ENCODE data around the gene LAMP5.

GRCh38 chr20:9490161-9490560, 24.2 kb upstream of the LAMP5 start:
- no peak for TF ChIP-seq CTCF (IDR thresholded peaks at IDR 0.05)
- no peak for TF ChIP-seq POLR2A (IDR thresholded peaks at IDR 0.05)

Measured in thyroid gland (tissue), 4 donors.